Esophagus squamous epithelium (tissue), 5 donors: ENCODE data around the gene TMTC2. TPM values are rescaled to one million over a fixed set of nuclear protein-coding genes. Genes with fewer than 3 reads are reported as not detected.

Experiments used
- DNase-seq: peaks from one replicate; lab custom pipeline; 2025; lab: John Stamatoyannopoulos, UW
- H3K27ac ChIP-seq, 4 donors: fragments of 200-600 bp; sonication (generic); one replicate each; pipeline ENCODE4 v1.5.1; 2016 to 2019; ENCODE audit warnings: mild to moderate bottlenecking in 1 of 4
- H3K27me3 ChIP-seq, 4 donors: fragments of 200-600 bp; sonication (generic); 1 replicate in 3 of 4; 2 replicates in 1 of 4; pipeline versions ENCODE4 v1.5.1 to v1.6.0; 2017 to 2021; ENCODE audit warnings: antibody characterized with exemption in 1 of 4
- H3K36me3 ChIP-seq, 3 donors: fragments of 200-600 bp; sonication (generic); one replicate each; pipeline ENCODE4 v1.5.1; 2016 to 2019
- H3K4me1 ChIP-seq, 3 donors: fragments of 200-600 bp; sonication (generic); one replicate each; pipeline ENCODE4 v1.5.1; 2017 to 2019
- H3K4me3 ChIP-seq, 4 donors: fragments of 200-600 bp; sonication (generic); 1 replicate in 3 of 4; 2 replicates in 1 of 4; pipeline ENCODE4 v1.5.1; 2016 to 2019; ENCODE audit warnings: mild to moderate bottlenecking in 2 of 4, moderate library complexity in 1 of 4
- H3K9me3 ChIP-seq, 3 donors: fragments of 200-600 bp; sonication (generic); one replicate each; pipeline ENCODE4 v1.5.1; 2016 to 2019
- CTCF ChIP-seq, 6 experiments: fragments of 450-650 bp in 4 of 6; fragments of 200-600 bp in 2 of 6; sonication (generic) in 2 of 6; IDR thresholded peaks; one replicate each; pipeline ENCODE4 v1.5.1; 2016 to 2019; ENCODE audit warnings: antibody characterized with exemption in 6 of 6, mild to moderate bottlenecking in 4 of 6, moderate library complexity in 4 of 6
- POLR2A ChIP-seq, 4 donors: fragments of 450-650 bp; IDR thresholded peaks; one replicate each; pipeline ENCODE4 v1.6.1; 2017; ENCODE audit warnings: antibody characterized with exemption in 4 of 4, mild to moderate bottlenecking in 4 of 4, moderate library complexity in 3 of 4
- WGBS, 2 donors: methylation state at CpG; one replicate each; pipeline ENCODE4 v1.1.5; 2018; 5-methylcytosine and 5-hydroxymethylcytosine counted together
- intact Hi-C: fragments of 100-400 bp; cut with DNase I; formaldehyde crosslinking; loops from one replicate; pipeline ENCODE4 v1.15.0; 2022
- total RNA-seq, 4 donors: library from RNA; depleted of rRNA; stranded (reverse); fragments of >200 nt; gene quantifications; one replicate each; pipeline ENCODE4 v1.1.0, GENCODE V29; 2016
- donor health status: DM: yes; HTN: yes; CAD: no.

Gene TMTC2
- total RNA-seq, 4 donors from 2014 or later, result 18.3 to 27.0 (median 21.8) TPM

DNA sequence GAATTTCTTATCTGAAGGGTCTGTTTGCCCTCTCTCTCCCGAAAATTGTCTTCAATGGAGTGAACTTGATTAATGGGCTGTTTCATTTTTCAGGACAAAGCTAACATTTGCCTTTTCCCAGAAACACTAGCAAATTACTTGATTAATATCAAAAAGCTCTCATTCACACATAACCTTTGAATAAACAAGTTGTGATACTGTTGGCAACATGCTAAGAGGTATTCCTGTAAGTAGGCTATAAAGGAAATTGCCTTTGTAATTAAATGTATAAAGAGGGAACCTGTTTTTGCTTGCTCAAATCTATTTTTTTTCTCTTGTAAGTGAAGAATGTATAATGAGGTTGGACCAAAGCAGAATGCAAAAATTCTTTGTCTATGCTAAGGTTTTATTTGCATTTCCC is 457.2 kb downstream of the TMTC2 start:
- intact Hi-C loops, result no loop called here
- H3K4me1 ChIP-seq, result peaks cover 0 to 4% (median 0%) of the 10 kb centered on the region in 3 donors
- WGBS, 2 donors, result 20 to 23% methylated on average over 1 of the region's 1 CpG
- peaks cover 0 to 7% (median 0%) of the 10 kb centered on the region in 3 donors for H3K9me3 ChIP-seq
- no peak overlapping the region for H3K27ac ChIP-seq
- H3K27me3 ChIP-seq, result no peaks in the 10 kb centered on the region
- no peak for DNase-seq
- no peak overlapping the region for H3K4me3 ChIP-seq
- TF ChIP-seq CTCF (IDR thresholded peaks at IDR 0.05), result no peak
- H3K36me3 ChIP-seq, result no peaks in the 10 kb centered on the region

DNA sequence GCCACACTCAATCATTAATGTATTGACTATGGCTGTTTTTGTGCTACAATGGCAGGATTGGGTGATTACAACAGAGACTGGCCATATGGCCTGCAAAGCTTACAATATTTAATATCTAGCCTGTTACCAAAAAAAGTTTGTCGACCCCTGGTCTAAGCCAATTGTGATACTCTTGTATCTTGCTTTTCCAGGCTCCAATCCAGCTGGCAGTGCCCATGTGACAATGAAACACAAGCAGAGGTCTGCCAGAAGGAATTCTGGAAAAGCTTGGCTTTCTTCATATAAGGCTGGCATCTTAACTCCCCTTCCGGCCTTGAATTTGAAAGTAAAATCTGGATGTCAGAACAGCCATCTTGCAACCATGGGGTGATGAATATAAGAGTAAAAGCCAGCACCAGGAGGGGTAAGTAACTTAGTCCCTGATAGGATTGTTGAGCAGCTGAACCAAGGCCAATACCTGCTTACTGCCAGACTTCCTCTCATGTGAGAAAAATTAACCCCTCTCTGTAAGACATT is 458.7 kb downstream of the TMTC2 start:
- no peak for DNase-seq
- Histone ChIP-seq H3K27ac (no peak overlapping the region), H3K4me1 (peaks cover 0 to 4% (median 0%) of the 10 kb centered on the region in 3 donors), H3K27me3 (no peaks in the 10 kb centered on the region), H3K4me3 (no peak overlapping the region), H3K9me3 (peaks cover 0 to 1% (median 0%) of the 10 kb centered on the region in 3 donors), H3K36me3 (no peaks in the 10 kb centered on the region)
- WGBS, 2 donors, result 31 to 50% methylated on average over 2 of the region's 2 CpGs
- intact Hi-C loops, result no loop called here
- TF ChIP-seq POLR2A (IDR thresholded peaks at IDR 0.05), result no peak
- TF ChIP-seq CTCF (IDR thresholded peaks at IDR 0.05), result no peak

DNA sequence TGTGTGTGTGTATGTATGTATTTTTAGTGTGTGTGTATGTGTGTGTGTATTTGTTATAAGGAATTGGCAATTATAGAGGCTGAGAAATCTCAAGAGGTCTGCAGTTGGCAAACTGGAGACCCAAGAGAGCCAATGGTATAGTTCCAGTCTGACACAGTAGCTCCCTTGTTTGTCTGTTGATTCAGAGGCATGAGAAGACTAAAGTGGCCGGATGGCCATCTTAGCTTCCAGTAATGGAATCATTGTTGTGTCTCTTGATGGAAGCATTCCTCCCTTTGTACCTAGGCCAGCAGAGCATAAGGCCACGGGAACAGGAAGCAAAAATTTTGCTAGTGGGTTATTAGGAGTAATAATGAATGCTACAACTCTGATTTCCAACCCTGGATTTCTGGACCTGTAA is 460.6 kb downstream of the TMTC2 start:
- no peak overlapping the region for H3K4me3 ChIP-seq
- DNase-seq, result no peak
- no peak for TF ChIP-seq CTCF (IDR thresholded peaks at IDR 0.05)
- TF ChIP-seq POLR2A (IDR thresholded peaks at IDR 0.05), result no peak
- H3K27ac ChIP-seq, result no peak overlapping the region
- no peaks in the 10 kb centered on the region for H3K27me3 ChIP-seq
- intact Hi-C loops, result no loop called here
- 82 to 90% methylated on average over 2 of the region's 2 CpGs for WGBS, 2 donors
- H3K9me3 ChIP-seq, result no peaks in the 10 kb centered on the region
- H3K4me1 ChIP-seq, result peaks cover 0 to 4% (median 0%) of the 10 kb centered on the region in 3 donors
- H3K36me3 ChIP-seq, result no peaks in the 10 kb centered on the region

- Histone ChIP-seq H3K27ac (no peak overlapping the region), H3K9me3 (no peaks in the 10 kb centered on the region), H3K36me3 (no peaks in the 10 kb centered on the region), H3K27me3 (no peaks in the 10 kb centered on the region), H3K4me3 (no peak overlapping the region), H3K4me1 (no peaks in the 10 kb centered on the region)
- intact Hi-C loops, result no loop called here
- DNase-seq, result no peak
- WGBS, 2 donors, result 87% methylated on average over 3 of the region's 3 CpGs
- TF ChIP-seq POLR2A (IDR thresholded peaks at IDR 0.05) (no peak), CTCF (IDR thresholded peaks at IDR 0.05) (no peak)
Measured at GRCh38 chr12:83149987-83150386, 463.3 kb downstream of the TMTC2 start.

GRCh38 chr12:83150465-83151189 is 463.9 kb downstream of the TMTC2 start:
- H3K4me1 ChIP-seq, result no peaks in the 10 kb centered on the region
- no peaks in the 10 kb centered on the region for H3K27me3 ChIP-seq
- intact Hi-C loops, result no loop called here
- H3K36me3 ChIP-seq, result no peaks in the 10 kb centered on the region
- H3K4me3 ChIP-seq, result no peak overlapping the region
- H3K27ac ChIP-seq, result no peak overlapping the region
- WGBS, 2 donors, result 48 to 66% methylated on average over 3 of the region's 3 CpGs
- no peak for TF ChIP-seq POLR2A (IDR thresholded peaks at IDR 0.05)
- no peak for TF ChIP-seq CTCF (IDR thresholded peaks at IDR 0.05)
- no peak for DNase-seq
- no peaks in the 10 kb centered on the region for H3K9me3 ChIP-seq
